ENCODE measurements around the gene PPP4R4. TPM values are rescaled to one million over a fixed set of nuclear protein-coding genes. Genes with fewer than 3 reads are reported as not detected.

Gene PPP4R4
- total RNA-seq, 1 experiment from 2014 or later, result 3.9 TPM

DNA sequence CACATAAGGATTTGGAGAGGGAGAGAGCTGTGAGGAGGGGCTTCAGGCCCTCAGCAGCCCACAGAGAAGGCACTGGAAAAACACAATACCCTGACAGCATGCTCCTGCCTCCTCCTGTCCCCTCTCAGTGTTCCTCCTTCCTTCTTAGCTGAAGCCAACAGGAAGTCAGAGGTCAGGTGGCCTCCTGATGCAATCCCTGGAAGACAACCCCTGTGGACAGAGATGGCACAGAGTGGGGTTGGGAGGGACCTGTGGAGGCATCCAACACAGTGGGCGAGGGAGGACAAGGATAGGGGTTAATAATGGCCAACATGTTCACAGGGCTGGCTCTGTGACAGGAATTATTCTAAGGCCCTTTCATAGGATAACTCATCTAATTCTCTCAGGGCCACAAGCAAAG is 29.4 kb upstream of the PPP4R4 start:
- no peak overlapping the region for H2BK20ac ChIP-seq (ENCODE audit: low read depth, low read length, poor library complexity, severe bottlenecking)
- Mint-ChIP-seq H3K27ac (peak overlapping the region; percentile 37 to 95 (median 85)), H3K9me3 (peaks cover 0 to 3% of the 10 kb centered on the region in 2 experiments; a peak in 1 of 5 replicates), H3K4me3 (peak overlapping the region in 1 of 2 experiments; percentile 5; a peak in 2 of 5 replicates), H3K27me3 (ENCODE audit: low read depth) (peaks cover 1% of the 10 kb centered on the region; the same call in 1 of the 2 replicates), H3K36me3 (ENCODE audit: insufficient read depth in 1 of 3, low read depth in 3 of 3) (no peaks in the 10 kb centered on the region), H3K4me1 (peaks cover 12 to 16% of the 10 kb centered on the region in 2 experiments)
- no peak for TF ChIP-seq CTCF (conservative IDR thresholded peaks at IDR 0.05)
- H3K23ac ChIP-seq (ENCODE audit: insufficient read length, low read depth, low read length), result no peak overlapping the region
- no peak overlapping the region for H3K4ac ChIP-seq (ENCODE audit: low read depth, low read length)
- H3K27ac ChIP-seq (ENCODE audit: insufficient read length, low read depth, low read length), result no peak overlapping the region
- H3K4me2 ChIP-seq (ENCODE audit: insufficient read depth, insufficient read length, low read length), result no peak overlapping the region
- H3T11ph ChIP-seq (ENCODE audit: low read length), result no peak overlapping the region
- no peak overlapping the region for H2AK5ac ChIP-seq (ENCODE audit: insufficient read length, low read length)
- H4K91ac ChIP-seq (ENCODE audit: insufficient read length, low read depth, low read length), result no peak overlapping the region
- no CpG with 5 or more reads among the region's 1 CpG for WGBS (ENCODE audit: extremely low coverage, insufficient read length, low lambda C conversion rate)
- peak overlapping the region; percentile 1; the same call in 1 of the 2 replicates for H3K14ac ChIP-seq (ENCODE audit: insufficient read depth, low read length)
- H3K18ac ChIP-seq (ENCODE audit: insufficient read length, low read depth, low read length), result peak overlapping the region; percentile 22
- H3K79me2 ChIP-seq (ENCODE audit: insufficient read depth, low read length), result no peaks in the 10 kb centered on the region
- H3K27me3 ChIP-seq (ENCODE audit: insufficient read depth, low read length), result no peaks in the 10 kb centered on the region
- no peak overlapping the region for H3K9ac ChIP-seq (ENCODE audit: extremely low read depth, insufficient read length, low read length)
- peak; percentile 57 for DNase-seq
- no peaks in the 10 kb centered on the region for H3K79me1 ChIP-seq (ENCODE audit: insufficient read depth, low read depth, low read length, poor library complexity, severe bottlenecking)
- peaks cover 2% of the 10 kb centered on the region for H3K23me2 ChIP-seq (ENCODE audit: insufficient read length, low read depth, low read length, poor library complexity, severe bottlenecking)
- no peak overlapping the region for H2BK15ac ChIP-seq (ENCODE audit: low read depth, low read length)
- no peak overlapping the region for H4K8ac ChIP-seq (replicated peaks; ENCODE audit: insufficient read length, low read depth, low read length)
- H2BK12ac ChIP-seq (ENCODE audit: insufficient read length, low read depth, low read length), result no peak overlapping the region
- no peak overlapping the region for H2BK120ac ChIP-seq (ENCODE audit: low read depth, low read length, poor library complexity, severe bottlenecking)
- H4K20me1 ChIP-seq (ENCODE audit: control insufficient read depth, insufficient read depth, insufficient read length), result no peaks in the 10 kb centered on the region
- no peak overlapping the region for H2AFZ ChIP-seq (ENCODE audit: low read length)
- H3K56ac ChIP-seq (ENCODE audit: insufficient read length, low read depth, low read length), result no peak overlapping the region
- no peaks in the 10 kb centered on the region for H3K9me3 ChIP-seq (ENCODE audit: control insufficient read depth, low read depth, low read length)
- H4K5ac ChIP-seq (ENCODE audit: insufficient read length, low read depth, low read length), result no peak overlapping the region
- H3K4me1 ChIP-seq (ENCODE audit: insufficient read depth, low read length), result no peaks in the 10 kb centered on the region
- H2BK5ac ChIP-seq (ENCODE audit: insufficient read length, low read length), result no peak overlapping the region
